ENCODE results near the gene GRPEL2. TPM values are rescaled to one million over a fixed set of nuclear protein-coding genes. Genes with fewer than 3 reads are reported as not detected.
A peak's percentile ranks its signal among the peaks of the same experiment; 100 is the strongest.

The GRPEL2 gene
- total and polyA plus RNA-seq, 2 experiments from 2014 or later = 7.6 to 19.6 TPM

GRCh38 chr5:149337736-149338135 lies 7.6 kb upstream of the GRPEL2 start:
- H2AFZ ChIP-seq = no peak overlapping the region
- TF ChIP-seq EZH2 (IDR thresholded peaks at IDR 0.05; ENCODE audit: borderline replicate concordance) = no peak
- TF ChIP-seq EZH2phosphoT487 (IDR thresholded peaks at IDR 0.05; ENCODE audit: low read depth, severe bottlenecking, unreplicated experiment) = no peak
- no peak for TF ChIP-seq CTCF (IDR thresholded peaks at IDR 0.05; ENCODE audit: poor library complexity)
- WGBS (ENCODE audit: low lambda C conversion rate, missing lambda C conversion rate) = 94% methylated on average over 4 of the region's 4 CpGs
- no peak overlapping the region for H3K4me2 ChIP-seq
- H3K36me3 ChIP-seq (replicated peaks; ENCODE audit: insufficient read depth, low read depth) = no peaks in the 10 kb centered on the region
- H3K9me3 ChIP-seq (ENCODE audit: low read depth) = no peaks in the 10 kb centered on the region
- no peak overlapping the region for H3K27ac ChIP-seq
- no peaks in the 10 kb centered on the region for H3K79me2 ChIP-seq
- no peaks in the 10 kb centered on the region for H3K27me3 ChIP-seq
- H3K4me1 ChIP-seq (ENCODE audit: insufficient read depth) = no peaks in the 10 kb centered on the region
- no peak for DNase-seq (ENCODE audit: low spot score)
- H3K9me2 ChIP-seq (replicated peaks; ENCODE audit: insufficient read depth) = no peaks in the 10 kb centered on the region
- H3K4me3 ChIP-seq = no peak overlapping the region
- no peaks in the 10 kb centered on the region for H4K20me1 ChIP-seq (ENCODE audit: insufficient read depth, poor library complexity, severe bottlenecking)

GRCh38 chr5:149338364-149338763 lies 6.9 kb upstream of the GRPEL2 start:
- Histone ChIP-seq H3K4me1 (ENCODE audit: insufficient read depth) (no peaks in the 10 kb centered on the region), H3K9me3 (ENCODE audit: low read depth) (no peaks in the 10 kb centered on the region), H3K36me3 (replicated peaks; ENCODE audit: insufficient read depth, low read depth) (no peaks in the 10 kb centered on the region), H3K27ac (no peak overlapping the region), H3K4me2 (no peak overlapping the region), H3K9me2 (replicated peaks; ENCODE audit: insufficient read depth) (no peaks in the 10 kb centered on the region), H4K20me1 (ENCODE audit: insufficient read depth, poor library complexity, severe bottlenecking) (no peaks in the 10 kb centered on the region), H3K4me3 (no peak overlapping the region), H2AFZ (no peak overlapping the region), H3K79me2 (no peaks in the 10 kb centered on the region), H3K27me3 (no peaks in the 10 kb centered on the region)
- TF ChIP-seq EZH2 (IDR thresholded peaks at IDR 0.05; ENCODE audit: borderline replicate concordance) = no peak
- TF ChIP-seq CTCF (IDR thresholded peaks at IDR 0.05; ENCODE audit: poor library complexity) = no peak
- no peak for TF ChIP-seq EZH2phosphoT487 (IDR thresholded peaks at IDR 0.05; ENCODE audit: low read depth, severe bottlenecking, unreplicated experiment)
- 64% methylated on average over 1 of the region's 1 CpG for WGBS (ENCODE audit: low lambda C conversion rate, missing lambda C conversion rate)
- no peak for DNase-seq (ENCODE audit: low spot score)

GRCh38 chr5:149340920-149341319 lies 4.4 kb upstream of the GRPEL2 start:
- no peak for TF ChIP-seq CTCF (IDR thresholded peaks at IDR 0.05; ENCODE audit: poor library complexity)
- no peak for TF ChIP-seq EZH2phosphoT487 (IDR thresholded peaks at IDR 0.05; ENCODE audit: low read depth, severe bottlenecking, unreplicated experiment)
- no peak for TF ChIP-seq EZH2 (IDR thresholded peaks at IDR 0.05; ENCODE audit: borderline replicate concordance)
- Histone ChIP-seq H3K4me1 (ENCODE audit: insufficient read depth) (peaks cover 6% of the 10 kb centered on the region), H2AFZ (no peak overlapping the region), H3K4me2 (no peak overlapping the region), H4K20me1 (ENCODE audit: insufficient read depth, poor library complexity, severe bottlenecking) (no peaks in the 10 kb centered on the region), H3K36me3 (replicated peaks; ENCODE audit: insufficient read depth, low read depth) (no peaks in the 10 kb centered on the region), H3K9me2 (replicated peaks; ENCODE audit: insufficient read depth) (no peaks in the 10 kb centered on the region), H3K9me3 (ENCODE audit: low read depth) (no peaks in the 10 kb centered on the region), H3K27ac (no peak overlapping the region), H3K79me2 (peaks cover 6% of the 10 kb centered on the region), H3K4me3 (no peak overlapping the region), H3K27me3 (no peaks in the 10 kb centered on the region)
- WGBS (ENCODE audit: low lambda C conversion rate, missing lambda C conversion rate) = 48% methylated on average over 1 of the region's 1 CpG
- no peak for DNase-seq (ENCODE audit: low spot score)

- Histone ChIP-seq H4K20me1 (ENCODE audit: insufficient read depth, poor library complexity, severe bottlenecking) (no peaks in the 10 kb centered on the region), H3K4me1 (ENCODE audit: insufficient read depth) (peaks cover 6% of the 10 kb centered on the region), H3K9me3 (ENCODE audit: low read depth) (no peaks in the 10 kb centered on the region), H3K9me2 (replicated peaks; ENCODE audit: insufficient read depth) (no peaks in the 10 kb centered on the region), H3K36me3 (replicated peaks; ENCODE audit: insufficient read depth, low read depth) (no peaks in the 10 kb centered on the region), H2AFZ (no peak overlapping the region), H3K4me2 (no peak overlapping the region), H3K27me3 (no peaks in the 10 kb centered on the region), H3K27ac (no peak overlapping the region), H3K79me2 (peaks cover 14% of the 10 kb centered on the region), H3K4me3 (no peak overlapping the region)
- TF ChIP-seq EZH2 (IDR thresholded peaks at IDR 0.05; ENCODE audit: borderline replicate concordance) = no peak
- TF ChIP-seq CTCF (IDR thresholded peaks at IDR 0.05; ENCODE audit: poor library complexity) = no peak
- no peak for TF ChIP-seq EZH2phosphoT487 (IDR thresholded peaks at IDR 0.05; ENCODE audit: low read depth, severe bottlenecking, unreplicated experiment)
- peak; percentile 29 for DNase-seq (ENCODE audit: low spot score)
Measured at GRCh38 chr5:149341876-149342275, 3.4 kb upstream of the GRPEL2 start.

Measured in hepatocyte (in vitro differentiated cells).